GM23248 (cell line): ENCODE data around the gene NEK11.

Source experiments
- EZH2 ChIP-seq: fragments of 200-600 bp; sonication (generic); IDR thresholded peaks from 2 replicates; pipeline ENCODE4 v1.6.1; 2018; ENCODE audit warnings: antibody characterized with exemption, mild to moderate bottlenecking; ENCODE audit not compliant: insufficient read depth, poor library complexity, severe bottlenecking
- EZH2phosphoT487 ChIP-seq: fragments of 200-600 bp; sonication (generic); IDR thresholded peaks from 2 replicates; pipeline ENCODE4 v1.6.1; 2018; ENCODE audit warnings: antibody characterized with exemption, moderate library complexity, mild to moderate bottlenecking, low read depth; ENCODE audit not compliant: insufficient read depth

DNA sequence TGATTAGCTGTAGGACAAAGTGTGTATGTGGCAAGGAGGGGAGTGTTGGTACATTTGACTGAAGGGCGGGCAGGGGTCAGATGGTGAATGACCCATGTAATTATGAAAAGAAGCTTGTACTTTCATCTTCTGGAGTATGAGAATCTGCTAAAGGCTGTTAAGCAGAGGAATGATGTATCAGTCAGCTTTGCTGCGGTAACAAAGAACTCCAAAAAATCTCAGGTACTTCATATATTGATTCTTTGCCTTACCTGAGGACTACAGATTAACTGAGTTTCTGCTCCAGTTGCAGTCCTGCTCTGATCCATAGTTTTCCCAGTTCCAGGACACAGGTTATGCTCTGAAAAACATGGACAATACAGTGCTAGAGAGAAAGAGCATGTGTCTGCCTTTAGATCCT is 115.1 kb downstream of the NEK11 start:
- TF ChIP-seq EZH2phosphoT487 (no peak), EZH2 (no peak)
